HG03469 (cell line): ENCODE data around the gene PSMD11.

Source experiments
- ATAC-seq: cut with Tn5 transposase; IDR thresholded peaks from one replicate; pipeline ENCODE4 v1.9.1; 2021; ENCODE audit warnings: mild to moderate bottlenecking, moderate library complexity, moderate number of reproducible peaks; ENCODE audit not compliant: unreplicated experiment

The PSMD11 gene

GRCh38 chr17:32489320-32490100 lies 45.2 kb downstream of the PSMD11 start:
- ATAC-seq: no peak

- ATAC-seq: no peak
Measured at GRCh38 chr17:32490101-32490482, 45.8 kb downstream of the PSMD11 start.

- ATAC-seq: no peak
Measured at GRCh38 chr17:32491371-32492263, 47.3 kb downstream of the PSMD11 start.

GRCh38 chr17:32492264-32492589 lies 47.9 kb downstream of the PSMD11 start:
- no peak for ATAC-seq

- ATAC-seq: no peak
Measured at GRCh38 chr17:32492648-32493289, 48.5 kb downstream of the PSMD11 start.

- no peak for ATAC-seq
Measured at GRCh38 chr17:32493571-32493970, 49.3 kb downstream of the PSMD11 start.

- no peak for ATAC-seq
Measured at GRCh38 chr17:32493976-32494513, 49.7 kb downstream of the PSMD11 start.

GRCh38 chr17:32494621-32495358 lies 50.5 kb downstream of the PSMD11 start:
- ATAC-seq: no peak

- no peak for ATAC-seq
Measured at GRCh38 chr17:32495359-32496231, 51.3 kb downstream of the PSMD11 start.

- no peak for ATAC-seq
Measured at GRCh38 chr17:32496395-32497073, 52.2 kb downstream of the PSMD11 start.

- no peak for ATAC-seq
Measured at GRCh38 chr17:32497431-32498205, 53.3 kb downstream of the PSMD11 start.

- ATAC-seq: no peak
Measured at GRCh38 chr17:32498391-32498790, 54.1 kb downstream of the PSMD11 start.

GRCh38 chr17:32502013-32502412 lies 57.7 kb downstream of the PSMD11 start:
- no peak for ATAC-seq

GRCh38 chr17:32502710-32503109 lies 58.4 kb downstream of the PSMD11 start:
- no peak for ATAC-seq

- ATAC-seq: peak; percentile 83
Measured at GRCh38 chr17:32503251-32504165, 59.2 kb downstream of the PSMD11 start.

- no peak for ATAC-seq
Measured at GRCh38 chr17:32504166-32504990, 60.1 kb downstream of the PSMD11 start.
